Fibroblast of peridontal ligament (primary cell): ENCODE data around the gene CGB2.
"Not testable (repeated sequence)": the region's sequence is repeated elsewhere in the genome, so short reads cannot be mapped to it uniquely, and the experiment has no call there.

Source experiments
- DNase-seq: peaks from one replicate; pipeline ENCODE4 v3.0.0-alpha.2; 2010; ENCODE audit errors: extremely low read depth

The CGB2 gene

DNA sequence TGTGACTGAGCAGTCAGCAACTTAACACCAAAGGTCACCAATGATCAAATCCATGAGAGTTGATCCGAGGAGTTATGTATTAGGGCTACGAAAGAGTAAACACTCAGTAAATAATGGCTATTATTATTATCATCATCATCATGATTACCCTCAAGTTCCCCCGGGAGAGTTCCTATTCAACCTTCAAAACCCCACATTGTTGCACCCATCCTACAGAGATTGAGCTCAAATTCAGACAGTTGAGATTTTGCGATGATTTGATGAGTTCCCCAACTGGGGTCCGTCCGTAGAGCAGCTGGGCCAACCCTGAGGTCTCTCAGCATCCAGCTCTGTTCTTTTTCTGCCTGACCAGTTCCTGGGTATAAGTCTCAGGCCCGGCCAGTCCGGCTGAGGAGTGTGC is 6.4 kb downstream of the CGB2 start:
- not testable (repeated sequence) for DNase-seq

DNA sequence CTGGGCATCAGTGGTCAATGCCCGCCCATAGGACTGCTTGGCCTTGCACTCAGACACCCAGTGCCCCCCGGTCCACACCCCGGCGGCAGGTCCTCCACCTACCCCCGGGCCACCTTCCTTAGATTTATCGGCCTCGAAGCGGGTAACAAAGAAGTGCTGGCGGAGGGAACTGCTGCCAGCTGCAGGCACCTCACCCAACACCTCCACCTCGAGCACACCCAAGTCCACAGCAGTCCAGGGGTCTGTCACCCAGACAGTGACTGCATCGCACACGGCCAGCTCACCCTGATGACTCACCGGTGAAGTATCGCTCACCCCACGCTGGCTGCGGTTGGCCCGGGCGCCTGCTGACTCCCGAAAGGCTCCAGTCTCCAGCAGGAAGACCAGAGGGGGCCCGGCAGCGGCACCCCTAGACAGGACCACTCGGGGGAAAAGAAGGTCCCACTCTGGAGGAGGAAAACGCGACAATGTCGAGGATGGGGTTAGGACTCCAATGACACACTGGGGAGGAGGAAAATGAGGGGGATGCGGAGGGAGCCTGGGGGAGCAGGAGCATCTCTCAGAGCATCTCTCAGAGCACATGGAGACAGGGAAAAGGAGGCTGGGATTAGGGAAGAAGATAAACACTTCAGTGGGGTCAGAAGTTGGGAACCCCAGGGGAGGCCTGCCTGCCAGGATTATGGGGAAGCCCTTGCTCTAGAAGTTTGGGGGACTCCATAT is 7.0 kb downstream of the CGB2 start:
- DNase-seq = not testable (repeated sequence)

DNA sequence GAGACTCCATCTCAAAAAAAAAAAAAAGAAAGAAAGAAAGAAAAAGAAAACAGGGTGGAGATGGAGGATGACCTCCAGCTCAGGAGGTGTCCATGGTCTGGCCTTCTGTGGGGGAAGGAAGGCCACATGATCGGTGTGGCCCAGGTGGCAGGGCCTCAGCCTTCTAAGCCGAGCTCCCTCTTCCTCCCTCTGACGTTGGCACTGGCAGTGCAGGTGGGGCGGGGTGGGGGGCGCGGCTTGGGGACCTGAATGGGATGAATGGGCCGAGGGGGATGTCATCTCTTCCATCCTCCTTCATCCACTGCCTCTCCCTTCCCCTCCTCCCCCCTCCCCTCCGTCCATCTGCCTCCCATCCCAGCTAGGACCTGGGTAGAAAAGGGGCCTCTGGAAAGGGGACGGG is 8.0 kb downstream of the CGB2 start:
- DNase-seq = not testable (repeated sequence)

DNA sequence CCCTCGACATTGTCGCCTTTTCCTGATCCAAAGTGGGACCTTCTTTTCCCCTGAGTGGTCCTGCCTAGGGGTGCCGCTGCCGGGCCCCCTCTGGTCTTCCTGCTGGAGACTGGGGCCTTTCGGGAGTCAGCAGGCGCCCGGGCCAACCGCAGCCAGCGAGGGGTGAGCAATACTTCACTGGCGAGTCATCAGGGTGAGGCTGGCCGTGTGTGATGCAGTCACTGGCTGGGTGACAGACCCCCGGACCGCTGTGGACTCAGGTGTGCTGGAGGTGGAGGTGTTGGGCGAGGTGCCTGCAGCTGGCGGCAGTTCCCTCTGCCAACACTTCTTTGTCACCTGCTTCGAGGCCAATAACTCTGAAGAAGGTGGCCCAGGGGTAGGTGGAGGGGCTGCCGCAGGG is 10.5 kb downstream of the CGB2 start:
- DNase-seq = no peak

DNA sequence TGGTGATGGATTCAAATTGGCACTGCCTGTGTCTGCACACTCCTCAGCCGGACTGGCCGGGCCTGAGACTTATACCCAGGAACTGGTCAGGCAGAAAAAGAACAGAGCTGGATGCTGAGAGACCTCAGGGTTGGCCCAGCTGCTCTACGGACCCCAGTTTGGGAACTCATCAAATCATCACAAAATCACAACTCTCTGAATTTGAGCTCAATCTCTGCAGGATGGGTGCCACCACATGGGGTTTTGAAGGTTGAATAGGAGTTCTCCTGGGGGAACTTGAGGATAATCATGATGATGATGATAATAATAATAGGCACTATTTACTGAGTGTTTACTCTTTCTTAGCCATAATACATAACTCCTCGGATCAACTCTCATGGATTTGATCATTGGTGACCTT is 11.0 kb downstream of the CGB2 start:
- DNase-seq = not testable (repeated sequence)

DNA sequence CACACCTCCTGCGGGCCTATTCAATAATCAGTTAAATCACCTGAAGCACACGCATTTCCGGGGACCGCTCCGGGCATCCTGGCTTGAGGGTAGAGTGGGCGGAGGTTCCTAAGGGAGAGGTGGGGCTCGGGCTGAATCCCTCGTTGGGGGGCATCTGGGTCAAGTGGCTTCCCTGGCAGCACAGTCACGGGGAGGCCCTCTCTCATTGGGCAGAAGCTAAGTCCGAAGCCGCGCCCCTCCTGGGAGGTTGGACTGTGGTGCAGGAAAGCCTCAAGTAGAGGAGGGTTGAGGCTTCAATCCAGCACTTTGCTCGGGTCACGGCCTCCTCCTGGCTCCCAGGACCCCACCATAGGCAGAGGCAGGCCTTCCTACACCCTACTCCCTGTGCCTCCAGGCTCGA is 11.9 kb downstream of the CGB2 start, which contains the start of gene CGB5:
Gene CGB5 (plus strand): TSS at position 301 of the 400 bp plus-strand sequence. CDS start 362 bp downstream, outside the sequence.
- DNase-seq = not testable (repeated sequence)

DNA sequence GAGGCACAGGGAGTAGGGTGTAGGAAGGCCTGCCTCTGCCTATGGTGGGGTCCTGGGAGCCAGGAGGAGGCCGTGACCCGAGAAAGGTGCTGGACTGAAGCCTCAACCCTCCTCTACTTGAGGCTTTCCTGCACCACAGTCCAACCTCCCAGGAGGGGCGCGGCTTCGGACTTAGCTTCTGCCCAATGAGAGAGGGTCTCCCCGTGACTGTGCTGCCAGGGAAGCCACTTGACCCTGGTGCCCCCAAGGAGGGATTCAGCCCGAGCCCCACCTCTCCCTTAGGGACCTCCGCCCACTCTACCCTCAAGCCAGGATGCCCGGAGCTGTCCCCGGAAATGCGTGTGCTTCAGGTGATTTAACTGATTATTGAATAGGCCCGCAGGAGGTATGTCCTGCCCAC is 17.3 kb downstream of the CGB2 start, which contains the start of gene CGB8:
Gene CGB8 (minus strand): TSS at position 101 of the 400 bp plus-strand sequence. CDS start 372 bp downstream, outside the sequence.
- DNase-seq = not testable (repeated sequence)

DNA sequence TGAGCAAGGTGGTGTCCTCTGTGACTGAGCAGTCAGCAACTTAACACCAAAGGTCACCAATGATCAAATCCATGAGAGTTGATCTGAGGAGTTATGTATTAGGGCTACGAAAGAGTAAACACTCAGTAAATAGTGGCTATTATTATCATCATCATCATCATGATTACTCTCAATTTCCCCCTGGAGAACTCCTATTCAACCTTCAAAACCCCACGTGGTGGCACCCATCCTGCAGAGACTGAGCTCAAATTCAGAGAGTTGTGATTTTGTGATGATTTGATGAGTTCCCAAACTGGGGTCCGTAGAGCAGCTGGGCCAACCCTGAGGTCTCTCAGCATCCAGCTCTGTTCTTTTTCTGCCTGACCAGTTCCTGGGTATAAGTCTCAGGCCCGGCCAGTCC is 18.1 kb downstream of the CGB2 start:
- DNase-seq = not testable (repeated sequence)

DNA sequence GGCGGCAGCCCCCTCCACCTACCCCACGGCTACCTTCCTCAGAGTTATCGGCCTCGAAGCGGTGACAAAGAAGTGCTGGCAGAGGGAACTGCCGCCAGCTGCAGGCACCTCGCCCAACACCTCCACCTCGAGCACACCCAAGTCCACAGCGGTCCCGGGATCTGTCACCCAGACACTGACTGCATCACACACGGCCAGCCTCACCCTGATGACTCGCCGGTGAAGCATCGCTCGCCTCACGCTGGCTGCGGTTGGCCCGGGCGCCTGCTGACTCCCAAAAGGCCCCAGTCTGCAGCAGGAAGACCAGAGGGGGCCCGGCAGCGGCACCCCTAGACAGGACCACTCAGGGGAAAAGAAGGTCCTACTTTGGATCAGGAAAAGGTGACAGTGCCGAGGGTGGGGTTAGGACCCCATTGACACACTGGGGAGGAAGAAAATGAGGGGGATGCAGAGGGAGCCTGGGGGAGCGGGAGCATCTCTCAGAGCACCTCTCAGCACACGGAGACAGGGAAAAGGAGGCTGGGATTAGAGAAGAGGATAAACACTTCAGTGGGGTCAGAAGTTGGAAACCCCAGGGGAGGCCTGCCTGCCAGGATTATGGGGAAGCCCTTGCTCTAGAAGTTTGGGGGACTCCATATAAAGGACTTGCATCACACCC is 18.8 kb downstream of the CGB2 start:
- not testable (repeated sequence) for DNase-seq

DNA sequence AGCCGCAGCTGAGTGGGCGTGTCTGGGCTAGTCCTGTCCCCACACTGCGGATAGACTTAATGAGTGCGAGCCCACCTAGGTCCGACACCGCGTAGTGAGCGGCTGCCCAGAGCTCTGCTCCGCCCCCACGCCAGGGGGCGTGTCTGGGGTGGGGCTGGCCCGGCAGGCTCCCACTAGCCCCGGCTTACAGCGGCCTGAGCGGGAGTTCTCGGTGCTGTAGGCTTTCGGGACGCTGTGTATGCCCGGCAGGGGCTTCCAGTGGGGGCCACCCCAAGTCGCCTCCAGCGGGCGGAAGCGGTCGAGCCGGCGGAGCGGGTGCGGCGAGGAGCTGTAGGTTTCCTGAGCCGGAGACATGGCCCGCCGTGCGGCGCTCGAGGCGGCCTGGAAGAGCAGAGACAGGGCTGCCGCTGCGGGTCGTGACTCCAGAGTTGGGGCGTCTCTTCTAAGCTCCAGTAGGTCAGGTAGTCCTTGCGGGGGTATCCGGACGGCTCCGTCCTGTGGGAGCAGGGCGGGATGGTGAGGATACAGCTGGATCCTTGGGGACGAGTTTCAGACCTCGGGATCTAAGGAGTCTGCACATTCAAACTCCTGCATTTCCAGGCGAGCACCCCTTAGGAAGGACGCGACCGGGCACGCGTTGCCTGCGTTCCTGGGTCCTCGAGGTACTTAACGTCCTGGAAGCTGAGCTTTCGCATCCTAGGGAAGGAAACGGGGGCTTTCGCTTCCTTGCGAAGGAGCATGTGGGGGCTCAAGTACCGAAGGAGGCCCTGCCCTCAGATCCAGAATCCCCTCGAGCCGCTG is 24.6 kb downstream of the CGB2 start:
- peak; percentile 17 for DNase-seq

DNA sequence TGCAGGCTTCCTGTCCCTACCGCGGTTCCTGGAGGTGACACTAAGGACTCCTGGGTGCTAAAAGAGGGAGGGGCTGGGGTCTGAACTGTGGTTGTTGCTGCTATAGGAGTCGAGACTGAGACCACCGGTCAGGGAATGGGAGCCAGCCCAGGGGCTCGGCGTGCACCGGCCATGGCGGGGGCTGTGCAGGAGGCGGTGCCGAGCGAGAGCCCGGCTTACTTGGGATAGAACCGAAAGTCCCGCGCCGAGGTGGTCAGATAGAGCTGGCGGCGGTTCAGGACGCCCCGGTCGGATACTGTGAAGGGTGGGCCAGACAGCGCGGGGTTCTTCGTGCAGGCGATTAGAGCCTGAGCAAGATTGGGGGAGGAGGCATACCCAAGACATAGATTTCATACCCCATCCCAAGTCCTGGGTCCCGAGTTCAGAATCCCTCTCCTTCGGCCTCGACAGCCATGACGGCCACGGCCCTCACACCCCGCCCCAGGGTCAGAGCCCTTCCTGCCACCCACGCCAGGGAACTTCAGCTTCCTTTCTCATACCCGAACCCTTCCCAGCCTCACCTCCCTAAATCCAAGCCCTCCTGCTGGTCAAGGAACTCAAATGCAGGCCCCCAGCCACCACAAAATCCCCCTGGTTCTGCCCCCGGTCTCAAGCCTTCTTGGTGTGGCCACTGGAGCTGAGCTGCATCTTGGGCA is 25.4 kb downstream of the CGB2 start:
- not testable (repeated sequence) for DNase-seq

DNA sequence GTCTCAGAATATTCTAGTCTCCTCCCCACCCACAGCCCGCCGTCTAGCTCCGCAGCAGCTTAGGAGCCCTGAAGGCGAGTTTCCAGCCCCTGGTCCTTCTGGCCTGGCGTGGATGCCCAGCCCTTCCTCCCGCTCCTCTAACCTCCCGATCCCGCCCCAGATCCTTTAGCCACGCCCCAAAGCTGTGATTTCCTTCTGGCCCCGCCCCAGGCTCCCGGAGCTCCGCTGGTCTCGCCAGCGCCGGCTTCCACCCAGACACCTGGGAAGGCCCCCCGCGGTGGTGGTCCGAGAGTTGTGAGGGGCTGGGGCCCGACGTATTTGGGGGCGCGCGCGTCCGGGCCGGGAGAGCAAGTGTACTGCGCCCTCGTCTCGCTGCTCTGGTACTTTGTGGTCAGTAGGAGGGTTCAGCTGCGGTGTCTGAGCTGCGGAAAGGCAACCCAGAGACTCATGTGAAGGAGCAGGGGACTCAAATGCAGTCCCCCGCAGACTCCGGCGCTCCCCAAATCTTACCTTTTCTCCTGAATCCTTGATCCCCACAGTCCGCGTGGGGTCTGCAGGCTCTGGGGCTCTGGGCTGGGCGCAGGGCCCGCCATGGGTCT is 26.0 kb downstream of the CGB2 start, which contains the start of gene CGB7:
Gene CGB7 (minus strand): TSS at position 114 of the 599 bp plus-strand sequence. CDS start 2,374 bp downstream, outside the sequence.
- peak; percentile 14 for DNase-seq

DNA sequence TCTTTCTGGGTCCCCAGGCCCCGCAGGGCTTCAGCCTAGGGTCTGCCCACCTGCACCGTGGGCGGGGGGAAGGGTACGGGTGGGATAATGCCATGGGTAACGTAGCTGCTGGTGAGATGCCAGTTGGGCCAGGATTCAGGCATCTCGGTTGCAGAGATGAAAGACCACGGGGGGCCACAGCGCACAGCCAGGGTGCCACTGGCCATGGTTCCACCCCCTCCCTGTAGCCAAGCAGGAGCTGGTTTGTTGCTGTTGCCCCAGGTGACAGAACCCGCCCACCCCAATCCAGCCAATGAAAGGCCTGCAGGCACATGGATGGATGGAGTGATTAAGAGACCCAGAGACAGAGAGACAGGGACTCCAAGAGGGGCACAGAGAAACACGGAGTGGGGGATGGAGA is 26.9 kb downstream of the CGB2 start:
- no peak for DNase-seq

DNA sequence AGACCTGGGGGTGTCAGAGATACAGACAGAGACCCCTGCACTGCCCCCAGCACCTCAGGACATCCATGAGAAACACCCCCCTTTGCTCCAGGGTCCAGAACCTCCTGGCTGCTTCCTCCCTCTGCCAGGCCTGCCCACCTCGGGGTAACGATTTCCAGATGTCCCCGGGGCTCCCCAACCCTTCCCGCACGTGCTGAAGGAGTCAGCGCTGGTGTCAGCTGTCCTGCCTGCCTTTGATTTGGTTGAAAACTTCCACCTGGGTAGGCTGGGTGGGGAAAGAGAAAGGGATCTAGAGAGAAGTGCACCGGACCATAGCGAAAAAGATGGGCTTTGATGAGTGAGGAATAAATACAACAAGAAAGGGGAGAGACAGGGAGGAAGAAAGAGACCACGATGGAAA is 27.4 kb downstream of the CGB2 start:
- DNase-seq = no peak

DNA sequence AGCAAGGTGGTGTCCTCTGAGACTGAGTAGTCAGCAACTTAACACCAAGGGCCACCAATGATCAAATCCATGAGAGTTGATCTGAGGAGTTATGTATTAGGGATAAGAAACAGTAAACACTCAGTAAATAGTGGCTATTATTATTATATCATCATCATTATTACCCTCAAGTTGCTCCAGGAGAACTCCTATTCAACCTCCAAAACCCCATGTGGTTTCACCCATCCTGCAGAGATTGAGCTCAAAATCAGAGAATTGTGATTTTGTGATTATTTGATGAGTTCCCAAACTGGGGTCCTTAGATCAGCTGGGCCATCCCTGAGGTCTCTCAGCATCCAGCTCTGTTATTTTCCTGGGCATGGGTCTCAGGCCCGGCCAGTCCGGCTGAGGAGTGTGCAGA is 29.3 kb downstream of the CGB2 start:
- no peak for DNase-seq

DNA sequence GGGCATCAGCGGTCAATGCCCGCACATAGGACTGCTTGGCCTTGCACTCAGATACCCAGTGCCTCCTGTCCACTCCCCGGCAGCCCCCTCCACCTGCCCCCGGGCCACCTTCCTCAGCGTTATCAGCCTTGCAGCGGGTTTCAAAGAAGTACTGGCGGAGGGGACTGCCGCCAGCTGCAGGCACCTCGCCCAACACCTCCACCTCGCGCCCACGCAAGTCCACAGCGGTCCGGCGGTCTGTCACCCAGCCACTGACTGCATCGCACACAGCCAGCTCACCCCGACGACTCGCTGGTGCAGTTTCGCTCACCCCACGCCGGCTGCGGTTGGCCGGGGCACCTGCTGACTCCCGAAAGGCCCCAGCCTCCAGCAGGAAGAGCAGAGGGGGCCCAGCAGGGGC is 29.8 kb downstream of the CGB2 start:
- DNase-seq = no peak

DNA sequence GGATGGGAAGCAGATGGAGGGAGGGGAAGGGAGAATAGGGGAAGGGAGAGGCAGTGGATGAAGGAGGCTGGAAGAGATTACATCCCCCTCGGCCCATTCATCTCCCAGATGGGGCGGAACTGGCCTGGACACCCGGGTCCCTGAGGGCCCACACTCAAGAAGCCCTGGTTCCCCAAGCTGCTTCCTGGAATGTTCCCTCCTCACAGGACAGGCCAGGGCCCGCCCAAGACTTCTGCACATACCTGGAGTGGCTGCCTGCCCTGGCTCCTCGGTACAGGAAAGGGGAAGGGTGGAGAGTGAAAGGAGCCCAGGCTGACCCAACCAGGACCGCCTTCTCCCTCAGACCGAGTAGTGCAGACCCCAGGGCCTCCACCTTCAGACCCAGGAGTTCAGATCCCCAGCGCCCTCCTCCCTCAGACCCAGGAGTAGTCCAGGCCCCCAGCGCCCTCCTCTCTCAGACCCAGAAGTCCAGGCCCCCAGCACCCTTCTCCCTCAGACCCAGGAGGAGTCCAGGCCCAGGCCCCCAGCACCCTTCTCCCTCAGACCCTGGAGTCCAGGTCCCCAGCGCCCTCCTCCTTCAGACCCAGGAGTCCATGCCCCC is 32.4 kb downstream of the CGB2 start:
- no peak for DNase-seq

DNA sequence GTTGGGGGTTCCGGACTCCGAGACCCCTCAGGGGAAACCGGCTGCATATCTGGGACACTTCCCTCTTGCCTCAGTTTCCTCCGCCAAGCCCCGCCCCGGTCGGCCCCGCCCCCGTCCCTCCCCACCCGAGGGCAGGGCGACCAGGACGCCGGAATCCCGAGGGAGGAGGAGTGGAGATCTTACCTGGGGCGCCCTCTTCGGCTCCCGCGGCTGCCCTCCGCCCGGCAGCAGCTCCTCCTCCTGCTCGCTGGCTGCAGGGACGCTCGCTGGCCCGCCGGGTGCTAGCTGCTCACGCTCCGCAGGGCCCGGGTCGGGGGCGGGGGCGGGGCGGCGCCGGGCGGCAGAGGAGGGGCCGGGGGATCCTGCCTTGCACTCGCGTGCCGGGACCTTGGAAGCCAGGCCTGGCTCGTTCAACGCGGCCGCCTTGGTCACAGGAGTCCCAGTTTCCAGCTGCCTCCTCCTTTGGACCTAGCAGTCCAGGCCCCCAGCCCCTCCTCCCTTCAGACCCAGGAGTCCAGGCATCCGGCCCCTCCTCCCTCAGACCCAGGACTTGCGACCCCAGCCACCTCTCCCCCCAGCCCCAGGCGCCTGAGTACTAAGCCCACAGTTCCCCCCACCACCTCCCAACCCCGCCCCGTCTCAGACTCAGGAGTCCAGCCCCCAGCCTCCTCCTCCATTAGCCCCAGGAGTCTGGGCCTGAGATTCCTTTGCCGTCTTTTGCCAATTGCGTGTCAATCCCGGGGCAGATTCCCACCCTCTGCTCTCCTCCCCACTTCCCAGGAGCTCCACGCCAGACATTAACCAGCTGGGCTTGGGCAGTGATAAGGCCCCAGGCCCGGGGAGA is 33.3 kb downstream of the CGB2 start, which contains the start of gene NTF4:
Gene NTF4 (minus strand): TSS at position 51 of the 844 bp plus-strand sequence. CDS start 2,821 bp downstream, outside the sequence.
- no peak for DNase-seq

DNA sequence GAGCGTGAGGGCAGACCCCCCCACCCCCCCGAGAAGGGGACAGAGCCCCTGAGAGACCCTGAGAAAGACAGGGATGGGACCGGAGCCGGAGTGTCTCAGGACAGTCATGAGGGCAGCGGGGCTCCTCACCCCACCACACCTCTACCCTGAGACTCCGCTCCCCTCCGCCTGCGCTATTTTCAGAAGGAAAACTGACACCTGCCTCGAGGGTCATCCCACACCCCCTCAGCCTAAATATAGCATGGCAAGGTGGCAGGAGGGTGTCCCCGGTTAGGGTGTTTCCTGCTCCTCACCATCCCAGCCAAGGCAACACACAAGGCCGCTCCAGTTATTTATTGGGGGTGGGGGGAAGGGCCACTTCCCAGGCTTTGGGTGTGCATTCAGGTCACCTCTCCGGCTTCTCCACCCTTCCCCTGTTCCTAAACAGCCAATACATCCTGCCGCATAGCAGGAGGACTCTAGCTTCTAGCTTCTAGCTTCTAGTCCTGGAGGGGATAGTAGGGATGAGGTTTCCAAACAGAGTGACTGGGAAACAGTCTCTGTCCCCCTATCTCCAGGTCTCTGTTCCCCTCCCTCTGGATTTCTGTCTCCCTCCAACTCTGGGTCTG is 34.3 kb downstream of the CGB2 start:
- no peak for DNase-seq
